Measurements from ENCODE around the gene SRSF4.

Gene SRSF4

DNA sequence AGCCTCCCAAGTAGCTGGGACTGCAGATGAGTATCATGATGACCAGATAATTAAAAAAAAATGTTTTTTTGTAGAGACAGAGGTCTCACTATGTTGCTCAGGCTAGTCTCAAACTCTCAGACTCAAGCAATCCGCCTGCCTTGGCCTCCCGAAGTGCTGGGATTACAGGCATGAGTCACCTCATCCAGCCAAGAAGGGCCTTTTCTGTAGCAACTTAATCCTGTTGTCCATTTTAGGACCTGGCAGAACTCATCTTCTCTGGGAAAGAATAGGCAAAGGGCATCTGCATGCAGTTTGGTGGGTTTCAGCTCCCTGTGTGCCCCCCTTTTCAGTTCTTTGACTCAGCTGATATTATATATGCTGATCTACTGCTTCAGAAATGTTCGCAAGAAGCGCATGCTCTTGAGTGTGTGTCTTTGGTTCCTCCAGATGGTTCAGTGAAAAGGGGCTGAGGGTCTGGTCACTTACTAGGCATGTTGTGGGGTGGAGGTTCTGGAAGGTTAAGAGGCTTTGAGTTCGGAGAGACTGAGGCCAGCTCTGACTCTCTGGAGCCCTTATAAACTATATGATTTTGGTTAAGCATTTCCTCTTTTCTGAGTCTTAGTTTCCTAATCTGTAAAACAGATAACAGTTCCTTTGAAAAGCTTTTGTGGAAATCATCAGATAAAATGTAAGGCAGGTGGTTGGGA, 19.4 kb upstream of the SRSF4 start:
- no peak for DNase-seq (ENCODE audit: low spot score)

DNA sequence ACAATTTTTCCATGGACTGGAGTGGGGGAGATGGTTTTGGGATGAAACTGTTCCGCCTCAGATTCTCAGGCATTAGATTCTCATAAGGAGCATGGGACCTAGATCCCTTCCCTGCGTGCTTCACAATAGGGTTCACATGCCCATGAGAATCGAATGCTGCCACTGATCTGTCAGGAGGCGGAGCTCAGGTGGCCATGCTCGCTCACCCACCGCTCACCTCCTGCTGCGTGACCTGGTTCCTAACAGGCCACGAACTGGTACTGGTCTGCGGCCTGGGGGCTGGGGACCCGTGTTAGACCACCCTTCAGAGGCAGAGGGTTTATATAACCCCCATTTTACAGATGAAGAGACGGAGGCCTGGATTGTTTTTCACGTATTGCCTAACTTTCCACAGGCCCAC, 16.3 kb upstream of the SRSF4 start:
- DNase-seq (ENCODE audit: low spot score), result no peak

DNA sequence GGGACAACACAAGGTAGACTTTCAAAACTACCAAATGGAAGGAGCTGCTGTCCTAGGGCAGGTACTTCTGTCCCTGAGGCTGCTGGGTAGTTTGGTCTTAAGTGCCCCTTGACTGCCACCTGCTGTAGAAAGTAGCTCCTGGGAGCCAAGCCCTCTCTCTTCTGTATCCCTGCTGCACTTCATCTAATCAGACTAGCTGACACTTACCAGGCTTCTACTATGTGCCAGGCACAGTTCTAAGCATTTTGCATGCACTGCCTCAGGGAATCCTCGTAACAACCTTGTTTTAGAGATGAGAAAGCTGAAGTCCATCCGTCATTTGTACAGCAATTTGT, 15.9 kb upstream of the SRSF4 start:
- DNase-seq (ENCODE audit: low spot score), result no peak

DNA sequence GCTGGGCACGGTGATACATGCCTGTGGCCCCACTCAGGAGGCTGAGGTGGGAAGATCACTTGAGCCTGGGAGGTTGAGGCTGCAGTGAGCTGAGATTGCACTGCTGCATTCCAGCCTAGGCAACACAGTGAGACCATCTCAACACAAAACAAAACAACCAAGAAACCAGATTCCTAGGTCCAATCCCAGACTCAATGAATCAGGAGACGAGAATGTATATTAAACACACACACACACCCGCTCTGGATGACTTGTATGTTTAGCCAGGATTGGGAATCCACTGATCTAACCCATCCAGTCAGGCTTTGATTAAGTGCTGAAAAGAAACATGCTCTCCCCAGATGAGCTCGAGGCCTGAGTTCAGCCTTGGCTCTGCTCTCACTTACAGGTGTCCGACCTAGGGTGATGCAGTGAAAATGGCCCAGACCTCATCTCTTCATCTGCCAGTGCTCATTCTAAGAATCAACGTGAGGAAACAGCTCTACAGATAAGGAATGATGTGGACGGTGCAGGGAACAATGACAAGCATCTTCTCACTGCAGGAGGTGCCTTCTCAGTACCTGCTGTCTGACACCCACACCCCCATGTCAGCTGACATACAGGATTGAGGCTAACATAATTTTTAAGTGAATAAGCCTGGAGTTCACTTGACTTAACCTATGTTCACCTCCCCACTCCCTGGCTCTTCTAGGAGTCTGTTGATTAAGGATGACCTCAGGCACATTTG, 15.3 kb upstream of the SRSF4 start:
- DNase-seq (ENCODE audit: low spot score), result no peak

- DNase-seq (ENCODE audit: low spot score), result no peak
Observed at GRCh38 chr1:29195881-29196291, 14.2 kb upstream of the SRSF4 start.

DNA sequence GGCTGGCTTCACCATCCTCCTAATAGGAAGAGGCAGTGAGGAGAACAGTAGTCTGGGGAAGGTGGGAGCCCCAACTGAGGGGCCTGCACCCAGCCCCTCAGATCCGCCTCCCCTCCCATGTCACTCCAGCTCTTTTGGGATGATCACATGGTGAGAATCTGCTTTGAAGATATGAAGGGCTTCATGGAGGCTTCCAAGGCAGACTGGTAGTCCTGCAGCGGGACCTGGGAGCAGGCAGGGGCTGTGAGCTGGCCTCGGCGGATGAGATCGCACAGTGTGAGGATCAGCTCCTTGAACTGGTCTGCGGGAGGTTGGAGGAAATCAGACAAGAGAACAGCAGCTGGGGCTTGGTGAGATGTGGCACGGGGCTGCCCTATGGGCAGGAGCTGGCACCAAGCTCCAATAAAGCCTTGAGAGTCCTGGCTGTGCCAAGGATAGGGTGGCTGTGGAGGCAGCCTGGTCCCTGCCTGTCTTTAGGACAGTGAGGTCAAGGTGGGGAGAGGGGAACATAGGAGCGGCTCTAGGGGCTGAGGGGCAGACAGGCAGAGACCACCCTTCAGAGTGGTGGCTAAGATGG, 12.3 kb upstream of the SRSF4 start:
- peak; percentile 14 for DNase-seq (ENCODE audit: low spot score)

DNA sequence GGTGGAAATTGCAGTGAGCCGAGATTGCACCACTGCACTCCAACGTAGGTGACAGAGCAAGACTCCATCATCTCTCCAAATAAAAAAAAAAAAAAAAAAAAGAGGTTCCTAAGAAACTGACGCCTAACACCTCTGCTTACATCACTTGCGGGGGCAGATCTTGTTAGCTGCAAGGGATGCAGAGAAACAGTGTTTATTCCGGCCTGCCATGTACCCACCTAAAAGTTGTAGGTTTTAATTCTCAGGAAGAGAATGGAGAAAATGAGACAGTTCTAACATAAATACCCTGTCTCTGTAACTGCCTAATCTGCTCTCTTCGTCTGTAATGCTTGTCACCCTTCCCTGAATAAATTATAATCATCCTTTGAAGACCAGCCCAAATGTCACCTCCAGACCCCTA, 9.0 kb upstream of the SRSF4 start:
- peak; percentile 8 for DNase-seq (ENCODE audit: low spot score)

DNA sequence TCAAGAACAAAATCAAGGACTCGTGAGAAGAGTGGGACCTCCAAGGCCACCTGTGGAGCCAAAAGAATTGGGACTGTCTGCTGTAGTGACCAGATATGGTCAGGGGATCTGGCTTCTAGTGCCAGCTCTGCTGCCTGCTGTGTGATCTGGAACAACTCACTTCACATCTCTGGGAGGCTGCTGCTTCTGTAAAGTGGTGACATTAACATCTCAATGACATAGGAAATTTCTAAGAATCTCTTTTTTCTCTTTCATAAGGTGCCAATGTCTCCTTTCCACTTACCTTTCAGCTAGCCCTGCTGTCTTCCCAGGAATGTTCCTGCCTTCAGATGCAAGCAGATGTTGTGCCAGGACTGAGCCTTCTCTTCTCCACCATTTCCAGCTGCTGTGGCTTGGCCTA, 5.0 kb upstream of the SRSF4 start:
- no peak for DNase-seq (ENCODE audit: low spot score)

- no peak for DNase-seq (ENCODE audit: low spot score)
Observed at GRCh38 chr1:29186252-29186651, 4.6 kb upstream of the SRSF4 start.

GRCh38 chr1:29183287-29183686, 1.6 kb upstream of the SRSF4 start:
- DNase-seq (ENCODE audit: low spot score), result no peak

DNA sequence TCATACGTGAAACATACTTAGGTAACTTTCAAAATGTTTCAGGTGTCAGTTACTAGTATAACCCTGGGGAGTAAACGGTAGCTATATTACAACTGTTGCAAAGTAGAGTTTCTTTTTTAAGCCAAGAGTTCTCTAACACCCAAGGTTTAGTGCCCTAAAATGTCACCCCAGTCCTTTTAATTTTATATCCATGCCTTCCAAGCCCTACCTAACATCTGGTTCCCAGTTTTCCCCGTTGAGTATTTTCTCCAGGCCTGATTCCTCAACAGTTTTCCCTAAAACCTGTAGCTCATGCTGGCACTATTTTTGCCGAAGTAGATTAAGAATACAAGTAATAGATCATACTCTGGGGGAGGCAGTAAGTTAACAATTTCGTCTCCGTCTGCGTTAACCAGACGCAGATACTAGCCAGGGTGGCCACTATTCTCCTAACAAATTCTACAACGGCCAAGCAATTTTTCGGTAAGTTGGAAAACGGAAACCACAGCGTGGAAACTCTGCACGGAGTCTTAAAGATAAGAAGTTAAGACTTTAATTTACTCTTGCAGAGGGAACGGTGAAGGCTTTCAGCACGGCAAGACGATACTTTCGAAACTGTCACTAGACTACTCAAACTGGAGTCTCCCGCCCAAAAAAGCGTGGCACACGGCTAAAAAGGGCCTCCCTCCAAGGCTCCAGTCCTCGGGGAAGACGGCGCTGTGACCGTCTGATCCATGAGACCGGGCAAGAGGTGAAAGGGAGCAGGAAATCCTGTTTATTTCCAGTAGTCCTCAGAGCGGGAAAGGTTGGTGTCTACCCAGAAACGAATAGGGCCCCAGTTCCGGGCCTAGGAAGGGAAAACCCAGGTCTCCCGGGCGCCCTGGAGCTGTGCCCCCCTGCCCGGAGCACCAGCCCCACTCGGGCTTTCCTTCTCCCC, 945 bp downstream of the SRSF4 start:
- DNase-seq (ENCODE audit: low spot score), result no peak

DNA sequence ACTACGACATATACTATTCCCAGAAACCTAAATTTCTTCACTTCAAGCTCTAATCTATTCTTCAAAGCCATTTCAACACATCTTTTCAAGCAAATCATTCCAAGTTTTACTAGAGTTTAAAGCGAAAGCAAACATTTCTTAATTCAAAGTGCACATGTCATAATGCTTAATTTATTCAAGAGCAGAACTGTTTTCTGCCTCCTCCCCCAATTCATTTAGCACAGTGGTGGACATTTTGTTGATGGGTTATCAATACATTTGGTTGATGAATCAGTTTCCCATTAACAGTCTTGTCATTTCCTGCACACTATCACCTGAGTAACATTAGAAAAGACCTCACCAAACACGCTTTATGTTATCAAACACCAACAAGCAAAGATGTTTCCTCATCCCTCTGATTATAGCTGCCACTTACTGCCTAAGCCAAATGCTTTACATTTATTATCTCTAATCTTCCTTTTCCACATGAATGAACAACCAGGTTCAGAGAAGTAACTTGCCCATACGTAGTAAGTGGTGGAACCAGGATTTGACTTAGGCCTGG, 2.0 kb downstream of the SRSF4 start:
- no peak for DNase-seq (ENCODE audit: low spot score)

GRCh38 chr1:29177022-29177705, 4.5 kb downstream of the SRSF4 start:
- DNase-seq (ENCODE audit: low spot score), result no peak

DNA sequence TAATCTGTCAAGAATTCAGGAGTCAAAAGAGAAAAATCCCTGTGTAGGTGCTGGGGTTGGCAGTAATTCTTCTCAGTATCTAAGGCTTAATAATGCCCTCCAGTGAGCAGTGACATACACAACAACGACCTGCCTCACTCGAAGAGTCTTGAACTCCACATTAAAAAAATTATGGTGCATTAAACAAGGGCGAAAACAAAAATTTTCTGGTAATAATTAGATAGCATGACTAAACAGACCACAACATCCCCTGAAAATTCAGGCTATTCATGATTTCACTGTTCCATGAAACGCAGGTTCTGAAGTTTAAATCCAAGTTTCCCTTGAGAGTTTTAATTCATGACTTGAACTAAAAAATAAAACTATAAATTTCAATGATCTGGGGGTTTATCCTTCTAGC, 5.1 kb downstream of the SRSF4 start:
- DNase-seq (ENCODE audit: low spot score), result no peak

DNA sequence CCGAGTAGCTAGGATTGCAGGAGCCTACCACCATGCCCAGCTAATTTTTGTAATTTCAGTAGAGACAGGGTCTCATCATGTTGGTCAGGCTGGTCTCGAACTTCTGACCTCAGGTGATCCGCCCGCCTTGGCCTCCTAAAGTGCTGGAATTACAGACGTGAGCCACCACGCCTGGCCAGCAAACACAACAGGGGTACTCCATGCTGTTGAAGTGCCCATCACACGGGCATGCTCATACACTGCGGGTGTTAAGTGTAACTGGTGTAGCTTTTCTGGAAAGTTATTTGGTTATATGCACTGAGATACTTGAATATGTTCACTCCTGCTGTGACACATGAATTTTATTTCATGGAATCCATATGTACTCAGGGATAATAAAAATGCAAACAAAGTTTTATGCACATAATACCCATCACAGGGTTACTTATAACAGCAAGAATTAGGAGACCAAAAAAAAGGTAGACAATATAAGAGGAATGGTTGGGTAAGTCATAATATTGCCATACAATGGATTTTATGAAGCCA, 9.2 kb downstream of the SRSF4 start:
- no peak for DNase-seq (ENCODE audit: low spot score)

- DNase-seq (ENCODE audit: low spot score), result no peak
Observed at GRCh38 chr1:29171521-29171920, 10.2 kb downstream of the SRSF4 start.

DNA sequence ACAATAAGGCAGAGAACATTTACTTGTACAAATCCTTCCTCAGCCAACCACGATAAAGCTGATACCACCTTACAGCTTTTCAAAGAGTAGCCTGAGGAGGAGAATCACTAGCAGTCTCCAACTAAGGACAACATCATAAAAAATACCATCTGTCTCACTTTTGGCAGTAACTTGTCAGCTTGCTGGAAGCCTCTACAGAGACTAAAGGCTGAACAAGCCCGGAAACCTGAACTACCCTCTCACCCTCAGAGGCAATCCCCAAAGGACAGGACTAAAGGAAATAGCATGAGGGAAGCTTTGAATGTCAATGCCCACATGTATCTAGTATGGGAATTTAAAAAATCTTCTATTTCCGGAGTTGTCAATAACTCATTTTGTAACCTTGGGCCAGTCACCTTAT, 10.6 kb downstream of the SRSF4 start:
- DNase-seq (ENCODE audit: low spot score), result no peak

GRCh38 chr1:29169976-29170375, 11.7 kb downstream of the SRSF4 start:
- no peak for DNase-seq (ENCODE audit: low spot score)

DNA sequence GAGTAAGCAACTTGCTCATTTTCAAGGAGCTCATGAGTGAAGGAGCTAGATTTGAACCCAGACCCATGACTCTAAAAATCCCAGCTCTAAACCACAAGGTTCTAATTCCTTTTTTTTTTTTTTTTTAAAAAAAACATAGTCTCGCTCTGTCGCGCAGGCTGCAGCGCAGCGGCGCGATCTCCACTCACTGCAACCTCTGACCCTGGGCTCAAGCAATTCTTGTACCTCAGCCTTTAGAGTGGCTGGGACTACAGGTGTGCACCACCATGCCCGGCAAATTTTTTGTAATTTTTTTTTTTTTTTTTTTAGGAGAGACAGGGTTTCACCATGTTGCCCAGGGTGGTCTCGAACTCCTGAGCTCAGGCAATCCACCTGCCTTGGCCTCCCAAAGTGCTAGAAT, 13.8 kb downstream of the SRSF4 start:
- DNase-seq (ENCODE audit: low spot score), result no peak

- DNase-seq (ENCODE audit: low spot score), result no peak
Observed at GRCh38 chr1:29166291-29166878, 15.3 kb downstream of the SRSF4 start.

- DNase-seq (ENCODE audit: low spot score), result no peak
Observed at GRCh38 chr1:29164588-29164987, 17.1 kb downstream of the SRSF4 start.

All from left forelimb (tissue), 1 donor.